ENCODE measurements around the gene TSPAN5. TPM values are rescaled to one million over a fixed set of nuclear protein-coding genes. Genes with fewer than 3 reads are reported as not detected.

Gene TSPAN5
- total RNA-seq, 5 donors from 2014 or later (not counting 1 experiment from before 2014, with no cell fraction given): 9.6 to 12.4 (median 10.3) TPM

- ChIA-PET POLR2A (interaction anchor here in 1 of 2 donors (0.7 kb wide), 1 partner anchor 265 kb away, joined by 3 read pairs; no protein-coding TSS in a partner anchor), CTCF (no interaction called here)
- Histone ChIP-seq H3K27me3 (replicated peaks in 1 of 2; ENCODE audit: control insufficient read depth in 2 of 2, extremely low read depth in 1 of 2, insufficient read depth in 2 of 2, low read length in 1 of 2) (no peaks in the 10 kb centered on the region), H3K4me1 (ENCODE audit: control insufficient read depth in 1 of 2, extremely low read depth in 1 of 2, insufficient read depth in 2 of 2, low read length in 2 of 2) (peaks cover 0 to 6% of the 10 kb centered on the region in 2 experiments), H3K27ac (ENCODE audit: low read length) (no peak overlapping the region), H3K9me3 (no peaks in the 10 kb centered on the region), H3K36me3 (ENCODE audit: control insufficient read depth in 2 of 2, extremely low read depth in 1 of 2, insufficient read depth in 1 of 2, low read length in 1 of 2) (no peaks in the 10 kb centered on the region), H3K4me3 (ENCODE audit: control insufficient read depth in 1 of 2, extremely low read depth in 1 of 2, low read length in 1 of 2) (no peak overlapping the region)
- ATAC-seq (replicated peaks in 1 of 4) (no peak), DNase-seq (no peak)
- Mint-ChIP-seq H3K36me3 (peaks cover 15% of the 10 kb centered on the region), H3K4me3 (no peak overlapping the region), H3K27me3 (no peaks in the 10 kb centered on the region), H3K9me3 (no peaks in the 10 kb centered on the region), H3K4me1 (peaks cover 16 to 23% (median 21%) of the 10 kb centered on the region in 3 donors), H3K27ac (no peak overlapping the region)
- 100% methylated on average over 3 of the region's 7 CpGs for WGBS (ENCODE audit: insufficient coverage)
Observed at GRCh38 chr4:98508829-98509598, 149.4 kb downstream of the TSPAN5 start.

- POLR2A ChIA-PET: no interaction called here
- Mint-ChIP-seq H3K27ac (no peak overlapping the region), H3K27me3 (no peaks in the 10 kb centered on the region), H3K9me3 (no peaks in the 10 kb centered on the region), H3K4me1 (peaks cover 15 to 22% (median 20%) of the 10 kb centered on the region in 3 donors), H3K4me3 (no peak overlapping the region), H3K36me3 (peaks cover 15% of the 10 kb centered on the region)
- Histone ChIP-seq H3K36me3 (ENCODE audit: control insufficient read depth in 2 of 2, extremely low read depth in 1 of 2, insufficient read depth in 1 of 2, low read length in 1 of 2) (no peaks in the 10 kb centered on the region), H3K27ac (ENCODE audit: low read length) (no peak overlapping the region), H3K9me3 (no peaks in the 10 kb centered on the region), H3K4me1 (ENCODE audit: control insufficient read depth in 1 of 2, extremely low read depth in 1 of 2, insufficient read depth in 2 of 2, low read length in 2 of 2) (peaks cover 0 to 6% of the 10 kb centered on the region in 2 experiments), H3K4me3 (ENCODE audit: control insufficient read depth in 1 of 2, extremely low read depth in 1 of 2, low read length in 1 of 2) (no peak overlapping the region), H3K27me3 (replicated peaks in 1 of 2; ENCODE audit: control insufficient read depth in 2 of 2, extremely low read depth in 1 of 2, insufficient read depth in 2 of 2, low read length in 1 of 2) (no peaks in the 10 kb centered on the region)
- WGBS (ENCODE audit: insufficient coverage): 89% methylated on average over 1 of the region's 4 CpGs
- ATAC-seq (replicated peaks in 1 of 4) (no peak), DNase-seq (no peak)
- CTCF ChIA-PET: no interaction called here
Observed at GRCh38 chr4:98508248-98508647, 150.2 kb downstream of the TSPAN5 start.

- WGBS (ENCODE audit: insufficient coverage): 100% methylated on average over 1 of the region's 3 CpGs
- peaks cover 0 to 6% of the 10 kb centered on the region in 2 experiments for H3K4me1 ChIP-seq (ENCODE audit: control insufficient read depth in 1 of 2, extremely low read depth in 1 of 2, insufficient read depth in 2 of 2, low read length in 2 of 2)
- DNase-seq (no peak), ATAC-seq (replicated peaks in 1 of 4) (no peak)
- no peak overlapping the region for H3K4me3 ChIP-seq (ENCODE audit: control insufficient read depth in 1 of 2, extremely low read depth in 1 of 2, low read length in 1 of 2)
- ChIA-PET CTCF (no interaction called here), POLR2A (no interaction called here)
- no peak overlapping the region for H3K27ac Mint-ChIP-seq
- H3K9me3 Mint-ChIP-seq: no peaks in the 10 kb centered on the region
- H3K36me3 ChIP-seq (ENCODE audit: control insufficient read depth in 2 of 2, extremely low read depth in 1 of 2, insufficient read depth in 1 of 2, low read length in 1 of 2): no peaks in the 10 kb centered on the region
- H3K27ac ChIP-seq (ENCODE audit: low read length): no peak overlapping the region
- peaks cover 11 to 21% (median 19%) of the 10 kb centered on the region in 3 donors for H3K4me1 Mint-ChIP-seq
- H3K27me3 Mint-ChIP-seq: no peaks in the 10 kb centered on the region
- H3K9me3 ChIP-seq: no peaks in the 10 kb centered on the region
- no peaks in the 10 kb centered on the region for H3K27me3 ChIP-seq (replicated peaks in 1 of 2; ENCODE audit: control insufficient read depth in 2 of 2, extremely low read depth in 1 of 2, insufficient read depth in 2 of 2, low read length in 1 of 2)
- peaks cover 23% of the 10 kb centered on the region for H3K36me3 Mint-ChIP-seq
- H3K4me3 Mint-ChIP-seq: no peak overlapping the region
Observed at GRCh38 chr4:98507299-98507698, 151.1 kb downstream of the TSPAN5 start.

GRCh38 chr4:98506462-98507132 lies 151.8 kb downstream of the TSPAN5 start:
- no peaks in the 10 kb centered on the region for H3K9me3 Mint-ChIP-seq
- CTCF ChIA-PET: no interaction called here
- no peak overlapping the region for H3K27ac Mint-ChIP-seq
- DNase-seq: no peak
- H3K4me3 Mint-ChIP-seq: no peak overlapping the region
- H3K36me3 Mint-ChIP-seq: peaks cover 30% of the 10 kb centered on the region
- no peaks in the 10 kb centered on the region for H3K9me3 ChIP-seq
- POLR2A ChIA-PET: interaction anchor here in 1 of 2 donors (0.7 kb wide), 1 partner anchor 532 kb away, joined by 3 read pairs; no protein-coding TSS in a partner anchor
- H3K4me3 ChIP-seq (ENCODE audit: control insufficient read depth in 1 of 2, extremely low read depth in 1 of 2, low read length in 1 of 2): no peak overlapping the region
- peaks cover 0 to 6% of the 10 kb centered on the region in 2 experiments for H3K4me1 ChIP-seq (ENCODE audit: control insufficient read depth in 1 of 2, extremely low read depth in 1 of 2, insufficient read depth in 2 of 2, low read length in 2 of 2)
- no peaks in the 10 kb centered on the region for H3K36me3 ChIP-seq (ENCODE audit: control insufficient read depth in 2 of 2, extremely low read depth in 1 of 2, insufficient read depth in 1 of 2, low read length in 1 of 2)
- H3K27me3 Mint-ChIP-seq: no peaks in the 10 kb centered on the region
- WGBS (ENCODE audit: insufficient coverage): 100% methylated on average over 1 of the region's 5 CpGs
- peaks cover 11 to 21% (median 19%) of the 10 kb centered on the region in 3 donors for H3K4me1 Mint-ChIP-seq
- ATAC-seq (replicated peaks in 1 of 4): no peak
- no peak overlapping the region for H3K27ac ChIP-seq (ENCODE audit: low read length)
- H3K27me3 ChIP-seq (replicated peaks in 1 of 2; ENCODE audit: control insufficient read depth in 2 of 2, extremely low read depth in 1 of 2, insufficient read depth in 2 of 2, low read length in 1 of 2): no peaks in the 10 kb centered on the region

GRCh38 chr4:98505992-98506391 lies 152.4 kb downstream of the TSPAN5 start:
- POLR2A ChIA-PET: interaction anchor here in 1 of 2 donors (0.7 kb wide), 1 partner anchor 533 kb away, joined by 3 read pairs; no protein-coding TSS in a partner anchor
- no peak overlapping the region for H3K4me3 ChIP-seq (ENCODE audit: control insufficient read depth in 1 of 2, extremely low read depth in 1 of 2, low read length in 1 of 2)
- Mint-ChIP-seq H3K9me3 (no peaks in the 10 kb centered on the region), H3K4me1 (peaks cover 7 to 17% (median 15%) of the 10 kb centered on the region in 3 donors), H3K27ac (no peak overlapping the region), H3K36me3 (peaks cover 35% of the 10 kb centered on the region), H3K27me3 (no peaks in the 10 kb centered on the region), H3K4me3 (no peak overlapping the region)
- no CpG with 5 or more reads among the region's 1 CpG for WGBS (ENCODE audit: insufficient coverage)
- no peak for DNase-seq
- no peaks in the 10 kb centered on the region for H3K27me3 ChIP-seq (replicated peaks in 1 of 2; ENCODE audit: control insufficient read depth in 2 of 2, extremely low read depth in 1 of 2, insufficient read depth in 2 of 2, low read length in 1 of 2)
- peaks cover 0 to 4% of the 10 kb centered on the region in 2 experiments for H3K4me1 ChIP-seq (ENCODE audit: control insufficient read depth in 1 of 2, extremely low read depth in 1 of 2, insufficient read depth in 2 of 2, low read length in 2 of 2)
- H3K27ac ChIP-seq (ENCODE audit: low read length): no peak overlapping the region
- H3K9me3 ChIP-seq: no peaks in the 10 kb centered on the region
- no peak for ATAC-seq (replicated peaks in 1 of 4)
- CTCF ChIA-PET: no interaction called here
- H3K36me3 ChIP-seq (ENCODE audit: control insufficient read depth in 2 of 2, extremely low read depth in 1 of 2, insufficient read depth in 1 of 2, low read length in 1 of 2): no peaks in the 10 kb centered on the region

- Histone ChIP-seq H3K27me3 (replicated peaks in 1 of 2; ENCODE audit: control insufficient read depth in 2 of 2, extremely low read depth in 1 of 2, insufficient read depth in 2 of 2, low read length in 1 of 2) (no peaks in the 10 kb centered on the region), H3K4me1 (ENCODE audit: control insufficient read depth in 1 of 2, extremely low read depth in 1 of 2, insufficient read depth in 2 of 2, low read length in 2 of 2) (peaks cover 0 to under 1% of the 10 kb centered on the region in 2 experiments), H3K36me3 (ENCODE audit: control insufficient read depth in 2 of 2, extremely low read depth in 1 of 2, insufficient read depth in 1 of 2, low read length in 1 of 2) (no peaks in the 10 kb centered on the region), H3K9me3 (no peaks in the 10 kb centered on the region), H3K27ac (ENCODE audit: low read length) (no peak overlapping the region), H3K4me3 (ENCODE audit: control insufficient read depth in 1 of 2, extremely low read depth in 1 of 2, low read length in 1 of 2) (no peak overlapping the region)
- peaks cover 0 to 7% (median 4%) of the 10 kb centered on the region in 3 donors for H3K4me1 Mint-ChIP-seq
- ATAC-seq (replicated peaks in 1 of 4): no peak
- no peaks in the 10 kb centered on the region for H3K9me3 Mint-ChIP-seq
- no peak overlapping the region for H3K27ac Mint-ChIP-seq
- no peaks in the 10 kb centered on the region for H3K27me3 Mint-ChIP-seq
- no peak for DNase-seq
- 90% methylated on average over 2 of the region's 2 CpGs for WGBS (ENCODE audit: insufficient coverage)
- CTCF ChIA-PET: no interaction called here
- H3K4me3 Mint-ChIP-seq: no peak overlapping the region
- peaks cover 35% of the 10 kb centered on the region for H3K36me3 Mint-ChIP-seq
- POLR2A ChIA-PET: no interaction called here
Observed at GRCh38 chr4:98504091-98504490, 154.3 kb downstream of the TSPAN5 start.

Data from T-cell (primary cell).